Panc1 (cell line): ENCODE results near the gene INSIG2. TPM values are rescaled to one million over a fixed set of nuclear protein-coding genes. Genes with fewer than 3 reads are reported as not detected.

Source experiments
- ATAC-seq: fragments of 200-7000 bp; cut with Tn5 transposase; 2 replicates; pipeline ENCODE4 v1.9.1; 2020; ENCODE audit warnings: mild to moderate bottlenecking, moderate library complexity
- BruUV-seq: library from RNA; stranded (reverse); fragments of 400-500 nt; replicated peaks from 2 replicates; lab custom pipeline; 2021; lab: Mats Ljungman, UMichigan
- CTCF ChIA-PET: fragments of 300-600 bp; sonication (Branson Sonifier 250); formaldehyde crosslinking; loops from one replicate; lab custom pipeline; 2022; ENCODE audit warnings: antibody characterized with exemption; lab: Charles Lee
- POLR2A ChIA-PET: fragments of 300-600 bp; sonication (Branson Sonifier 250); formaldehyde crosslinking; loops from one replicate; lab custom pipeline; 2022; ENCODE audit warnings: antibody characterized with exemption; lab: Charles Lee
- DNase-seq: peaks from one replicate; pipeline ENCODE4 v3.0.0-alpha.2; 2010; ENCODE audit warnings: low read depth, low spot score
- H3K27ac ChIP-seq: 2 replicates; pipeline ENCODE4 v1.5.1; 2011; ENCODE audit warnings: mild to moderate bottlenecking, low read length, inconsistent platforms
- H3K27me3 ChIP-seq: fragments of 200-500 bp; sonication (Bioruptor generic); 2 replicates; pipeline ENCODE4 v1.6.0; 2014; ENCODE audit warnings: low read length, inconsistent platforms; ENCODE audit not compliant: control insufficient read depth, insufficient read depth
- H3K36me3 ChIP-seq: fragments of 200-500 bp; sonication (Bioruptor generic); 2 replicates; pipeline ENCODE4 v1.5.1; 2014; ENCODE audit warnings: inconsistent platforms, mild to moderate bottlenecking, low read length, moderate library complexity; ENCODE audit not compliant: control insufficient read depth, insufficient read depth
- H3K4me1 ChIP-seq: 2 replicates; pipeline ENCODE4 v1.5.1; 2011; ENCODE audit warnings: inconsistent platforms, mild to moderate bottlenecking, low read length, moderate library complexity; ENCODE audit not compliant: control insufficient read depth, insufficient read depth
- H3K4me3 ChIP-seq, 2 experiments: 2 replicates each; pipeline ENCODE4 v1.5.1; 2011 to 2012; ENCODE audit warnings: low read depth in 2 of 2, low read length in 2 of 2, mild to moderate bottlenecking in 2 of 2, inconsistent platforms in 1 of 2, moderate library complexity in 1 of 2
- H3K9me3 ChIP-seq: fragments of 200-500 bp; sonication (Bioruptor generic); 2 replicates; pipeline ENCODE4 v1.5.1; 2014; ENCODE audit warnings: low read depth, mild to moderate bottlenecking, inconsistent platforms, low read length, moderate library complexity; ENCODE audit not compliant: control insufficient read depth, insufficient read depth
- POLR2AphosphoS5 ChIP-seq: IDR thresholded peaks from 2 replicates; pipeline ENCODE4 v1.6.1; 2012; ENCODE audit warnings: mild to moderate bottlenecking, low read depth, low read length, moderate library complexity
- SIN3A ChIP-seq: IDR thresholded peaks from 2 replicates; pipeline ENCODE4 v1.6.1; 2012; ENCODE audit warnings: low read depth, mild to moderate bottlenecking, low read length, moderate library complexity, borderline replicate concordance; ENCODE audit not compliant: insufficient read depth
- TCF7L2 ChIP-seq: IDR thresholded peaks from 2 replicates; pipeline ENCODE4 v1.6.1; 2011; ENCODE audit warnings: mild to moderate bottlenecking, low read depth, low read length, inconsistent platforms
- in situ Hi-C: cut with HindIII; loops from 2 replicates; pipeline ENCODE4 v1.10.0; 2016; ENCODE audit warnings: low sequenced_read_pairs, low pct_unique_long_range_greater_than_20kb
- intact Hi-C: fragments of 100-400 bp; cut with micrococcal nuclease; formaldehyde crosslinking; loops from one replicate; pipeline ENCODE4 v1.10.0; 2022; ENCODE audit not compliant: unreplicated experiment
- total RNA-seq: library from RNA; stranded (reverse); gene quantifications from one replicate; pipeline ENCODE4 v1.2.1, GENCODE V29; 2021; ENCODE audit not compliant: unreplicated experiment
- TF ChIP-seq, protein P1 (sequence below): fragments of 450-650 bp; IDR thresholded peaks from 2 replicates; pipeline ENCODE4 v1.5.1; 2017; ENCODE audit warnings: mild to moderate bottlenecking

The INSIG2 gene
- total RNA-seq, 1 experiment from 2014 or later = 9.9 TPM

DNA sequence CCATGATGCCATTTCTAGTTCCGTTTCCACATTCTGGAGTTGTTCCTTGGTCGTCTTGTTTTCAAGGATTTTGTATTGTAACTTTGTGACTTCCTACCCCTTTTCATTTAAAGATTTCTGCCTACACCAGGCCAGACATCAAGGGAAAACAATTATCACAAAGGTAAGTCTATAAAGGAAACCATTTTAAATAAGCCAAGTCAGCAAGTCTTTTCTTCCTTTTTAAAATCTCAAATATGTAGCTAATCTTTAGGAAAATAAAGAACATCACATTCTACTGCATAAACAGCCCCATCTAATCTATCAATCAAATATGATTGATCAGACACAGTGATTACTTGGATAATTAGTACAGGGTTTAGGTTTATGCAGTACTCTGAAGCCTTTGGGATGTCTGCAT, 35.8 kb upstream of the INSIG2 start:
- TF ChIP-seq TCF7L2 (no peak), POLR2AphosphoS5 (no peak), SIN3A (no peak)
- TF ChIP-seq, protein P1, sequence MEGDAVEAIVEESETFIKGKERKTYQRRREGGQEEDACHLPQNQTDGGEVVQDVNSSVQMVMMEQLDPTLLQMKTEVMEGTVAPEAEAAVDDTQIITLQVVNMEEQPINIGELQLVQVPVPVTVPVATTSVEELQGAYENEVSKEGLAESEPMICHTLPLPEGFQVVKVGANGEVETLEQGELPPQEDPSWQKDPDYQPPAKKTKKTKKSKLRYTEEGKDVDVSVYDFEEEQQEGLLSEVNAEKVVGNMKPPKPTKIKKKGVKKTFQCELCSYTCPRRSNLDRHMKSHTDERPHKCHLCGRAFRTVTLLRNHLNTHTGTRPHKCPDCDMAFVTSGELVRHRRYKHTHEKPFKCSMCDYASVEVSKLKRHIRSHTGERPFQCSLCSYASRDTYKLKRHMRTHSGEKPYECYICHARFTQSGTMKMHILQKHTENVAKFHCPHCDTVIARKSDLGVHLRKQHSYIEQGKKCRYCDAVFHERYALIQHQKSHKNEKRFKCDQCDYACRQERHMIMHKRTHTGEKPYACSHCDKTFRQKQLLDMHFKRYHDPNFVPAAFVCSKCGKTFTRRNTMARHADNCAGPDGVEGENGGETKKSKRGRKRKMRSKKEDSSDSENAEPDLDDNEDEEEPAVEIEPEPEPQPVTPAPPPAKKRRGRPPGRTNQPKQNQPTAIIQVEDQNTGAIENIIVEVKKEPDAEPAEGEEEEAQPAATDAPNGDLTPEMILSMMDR = no peak
- Histone ChIP-seq H3K36me3 (no peaks in the 10 kb centered on the region), H3K9me3 (no peaks in the 10 kb centered on the region), H3K4me1 (0 out of 2 replicates have a peak, but pooled peaks cover 2% of the 10 kb centered on the region), H3K27me3 (peaks cover 14% of the 10 kb centered on the region; the same call in 1 of the 2 replicates), H3K27ac (no peak overlapping the region), H3K4me3 (no peak overlapping the region)
- no peak for DNase-seq
- POLR2A ChIA-PET = no interaction called here
- in situ Hi-C loops = no loop called here
- intact Hi-C loops = no loop called here
- ATAC-seq = no peak
- no TSS peak for BruUV-seq
- CTCF ChIA-PET = no interaction called here

DNA sequence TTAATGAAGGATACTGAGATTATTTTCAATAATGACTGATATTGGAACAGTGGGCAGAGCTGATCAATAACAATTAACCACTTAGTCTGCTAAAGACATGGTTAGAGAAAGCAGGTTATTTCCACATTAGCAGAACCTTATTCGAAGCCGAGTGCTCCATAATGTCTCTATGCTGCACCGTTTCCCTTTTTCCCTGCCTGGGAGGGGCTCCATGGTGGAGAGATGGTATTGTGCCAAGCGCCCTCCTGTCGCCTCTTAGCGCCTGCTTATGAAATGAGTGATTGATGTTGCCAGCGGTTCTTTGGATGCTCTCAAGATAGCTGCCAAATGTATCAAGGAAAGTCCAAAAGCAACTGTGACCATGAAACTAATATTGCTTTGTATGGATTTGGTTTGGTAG, 34.6 kb upstream of the INSIG2 start:
- DNase-seq (no peak), ATAC-seq (no peak)
- Histone ChIP-seq H3K27ac (no peak overlapping the region), H3K9me3 (no peaks in the 10 kb centered on the region), H3K4me1 (0 out of 2 replicates have a peak, but pooled peaks cover 2% of the 10 kb centered on the region), H3K36me3 (no peaks in the 10 kb centered on the region), H3K4me3 (no peak overlapping the region), H3K27me3 (peaks cover 10% of the 10 kb centered on the region; the same call in 1 of the 2 replicates)
- ChIA-PET POLR2A (no interaction called here), CTCF (no interaction called here)
- TF ChIP-seq, protein P1 = no peak
- no TSS peak for BruUV-seq
- in situ Hi-C loops (no loop called here), intact Hi-C loops (no loop called here)

DNA sequence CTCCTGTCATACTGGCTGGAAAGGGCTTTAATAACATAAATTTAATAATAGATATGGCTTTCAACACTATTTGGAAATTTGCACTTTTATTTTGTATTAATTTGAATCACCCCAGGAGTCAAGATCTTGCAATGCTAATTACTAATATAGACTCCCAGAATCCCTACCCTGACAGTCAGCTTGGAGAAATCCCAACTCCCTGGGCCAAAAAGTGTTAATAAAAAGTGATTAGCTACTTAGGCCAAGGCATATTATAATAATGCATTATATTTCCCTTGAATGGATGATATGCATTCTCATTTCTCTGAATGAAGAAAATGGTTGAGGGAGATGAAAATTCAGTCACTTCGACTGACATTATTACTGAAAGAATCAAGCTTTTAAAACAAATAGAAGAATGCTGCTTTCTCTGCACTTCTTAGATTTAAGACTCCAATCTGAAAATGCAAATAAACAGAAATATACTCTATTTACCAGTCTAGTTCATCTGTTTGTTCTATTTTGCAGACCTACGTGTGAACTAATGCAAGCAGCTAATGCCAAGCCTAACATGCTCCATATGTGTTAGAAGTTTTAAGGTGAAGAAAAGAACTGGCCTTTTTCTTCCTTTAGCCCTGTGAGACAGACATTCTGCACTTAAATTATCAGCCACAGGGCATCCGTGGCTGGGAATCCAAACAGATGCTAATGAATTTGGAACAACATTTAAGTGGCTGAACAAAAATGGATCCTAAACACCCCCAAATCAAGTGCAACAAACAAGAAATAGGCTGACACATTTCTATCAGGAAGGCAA, 33.9 kb upstream of the INSIG2 start:
- no peaks in the 10 kb centered on the region for H3K36me3 ChIP-seq
- DNase-seq (no peak), ATAC-seq (no peak)
- H3K27me3 ChIP-seq = peaks cover 10% of the 10 kb centered on the region; the same call in 1 of the 2 replicates
- POLR2A ChIA-PET = no interaction called here
- H3K4me3 ChIP-seq = no peak overlapping the region
- no TSS peak for BruUV-seq
- CTCF ChIA-PET = no interaction called here
- TF ChIP-seq TCF7L2 (no peak), SIN3A (no peak)
- H3K4me1 ChIP-seq = 0 out of 2 replicates have a peak, but pooled peaks cover 2% of the 10 kb centered on the region
- in situ Hi-C loops = no loop called here
- intact Hi-C loops = no loop called here
- H3K9me3 ChIP-seq = no peaks in the 10 kb centered on the region
- H3K27ac ChIP-seq = no peak overlapping the region
